ENCODE measurements around the gene SPOCK1. TPM values are rescaled to one million over a fixed set of nuclear protein-coding genes. Genes with fewer than 3 reads are reported as not detected.
"Not testable (repeated sequence)": the region's sequence is repeated elsewhere in the genome, so short reads cannot be mapped to it uniquely, and the experiment has no call there.

The SPOCK1 gene
- total RNA-seq, 1 donor from 2014 or later = 0.20 TPM

DNA sequence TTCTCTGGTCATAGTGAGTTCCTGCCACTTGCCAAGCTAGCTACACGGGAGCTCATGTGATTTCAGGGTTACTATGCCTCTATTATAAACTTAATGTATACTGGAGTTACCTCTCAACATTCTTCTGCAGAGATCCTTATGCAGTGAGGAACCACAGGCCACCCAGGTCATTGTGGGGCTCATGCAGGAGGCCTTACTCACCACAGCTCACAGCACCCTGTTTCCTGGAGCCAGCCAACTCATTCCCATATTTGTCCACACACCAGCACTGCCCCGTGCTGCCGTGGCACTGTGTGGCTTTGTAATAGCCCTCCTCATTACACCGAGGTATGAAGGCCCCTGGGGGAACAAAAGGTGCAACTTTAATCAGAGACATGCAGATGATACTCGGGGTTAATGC, 520.0 kb downstream of the SPOCK1 start:
- no peak for DNase-seq (ENCODE audit: low read depth in 2 of 2)

- DNase-seq (ENCODE audit: low read depth in 2 of 2) = no peak
Observed at GRCh38 chr5:136963504-136963903, 535.6 kb downstream of the SPOCK1 start.

DNA sequence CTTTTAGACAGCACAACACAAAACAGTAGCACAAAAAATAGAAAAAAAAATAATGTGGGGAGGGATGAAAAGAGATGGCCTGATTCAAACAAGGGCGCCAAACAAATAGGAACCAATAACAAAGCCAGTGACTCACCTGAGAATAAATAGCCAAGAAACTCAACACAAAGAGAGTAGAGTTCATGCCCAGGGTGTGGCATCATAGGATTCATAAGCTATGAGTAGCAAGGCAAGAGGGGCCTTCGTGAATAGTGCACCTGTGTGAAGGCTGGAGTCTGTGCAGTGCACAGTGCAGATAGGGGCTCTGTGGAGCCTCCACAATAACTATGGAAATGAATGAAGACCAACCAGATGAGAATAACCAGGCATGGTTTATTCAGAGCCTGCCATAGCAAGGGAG, 541.7 kb downstream of the SPOCK1 start:
- DNase-seq (ENCODE audit: low read depth in 2 of 2) = no peak

DNA sequence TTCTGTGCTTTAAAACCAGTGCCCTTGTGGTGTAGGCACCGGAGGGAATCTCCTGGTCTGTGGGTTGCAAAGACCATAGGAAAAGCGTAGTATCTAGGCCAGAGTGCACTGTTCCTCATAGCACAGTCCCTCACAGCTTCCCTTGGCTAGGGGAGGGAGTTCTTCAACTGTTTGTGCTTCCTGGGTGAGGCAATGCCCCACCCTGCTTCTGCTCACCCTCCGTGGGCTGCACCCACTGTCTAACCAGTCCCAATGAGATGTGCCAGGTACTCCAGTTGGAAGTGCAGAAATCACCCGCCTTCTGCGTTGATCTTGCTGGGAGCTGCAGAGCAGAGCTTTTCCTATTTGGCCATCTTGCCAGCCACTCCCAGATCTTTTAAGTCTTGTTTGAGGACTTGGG, 545.0 kb downstream of the SPOCK1 start:
- not testable (repeated sequence) for DNase-seq (ENCODE audit: low read depth in 2 of 2)

DNA sequence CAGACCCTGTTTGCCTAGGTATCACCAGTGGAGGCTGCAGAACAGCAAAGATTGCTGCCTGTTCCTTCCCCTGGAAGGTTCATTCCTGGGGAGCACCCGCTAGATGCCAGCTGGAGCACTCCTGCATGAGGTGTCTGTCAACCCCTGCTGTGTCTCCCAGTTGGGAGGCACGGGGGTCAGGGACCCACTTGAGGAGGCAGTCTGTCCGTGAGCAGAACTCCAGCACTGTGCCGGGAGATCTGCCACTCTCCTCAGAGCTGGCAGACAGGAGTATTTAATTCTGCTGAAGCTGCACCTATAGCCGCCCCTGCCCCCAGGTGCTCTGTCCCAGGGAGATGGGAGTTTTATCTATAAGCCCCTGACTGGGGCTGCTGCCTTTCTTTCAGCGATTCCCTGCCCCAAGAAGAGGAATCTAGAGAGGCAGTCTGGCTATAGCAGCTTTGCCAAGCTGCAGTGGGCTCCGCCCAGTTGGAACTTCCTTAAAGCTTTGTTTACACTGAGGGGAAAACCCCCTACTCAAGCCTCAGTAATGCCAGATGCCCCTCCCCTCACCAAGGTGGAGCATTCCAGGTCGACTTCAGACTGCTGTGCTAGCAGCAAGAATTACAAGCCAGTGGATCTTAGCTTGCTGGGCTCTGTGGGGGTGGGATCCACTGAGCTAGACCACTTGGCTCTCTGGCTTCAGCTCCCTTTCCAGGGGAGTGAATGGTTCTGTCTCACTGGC, 545.6 kb downstream of the SPOCK1 start:
- DNase-seq (ENCODE audit: low read depth in 2 of 2) = not testable (repeated sequence)

GRCh38 chr5:136927571-136927970, 571.6 kb downstream of the SPOCK1 start:
- no peak for DNase-seq (ENCODE audit: low read depth in 2 of 2)

GRCh38 chr5:136926073-136926472, 573.1 kb downstream of the SPOCK1 start:
- DNase-seq (ENCODE audit: low read depth in 2 of 2) = no peak

Other genes starting within 250 kb of the SPOCK1 start
- 20.7 and 28.6 TPM in 2 replicates for gene KLHL3, start 236.8 kb upstream of the SPOCK1 start, total RNA-seq

Measured in lung microvascular endothelial cell (primary cell).